Renal cortex interstitium (tissue), 11 donors: ENCODE results near the gene ACOT7. TPM values are rescaled to one million over a fixed set of nuclear protein-coding genes. Genes with fewer than 3 reads are reported as not detected.

ENCODE experiments used
- DNase-seq, 11 donors: peaks; one replicate each; pipeline ENCODE4 v3.0.0-alpha.2; 2013; ENCODE audit warnings: low read depth in 9 of 11, low spot score in 4 of 11; ENCODE audit errors: extremely low read depth in 1 of 11
- polyA plus RNA-seq, 3 donors: library from polyadenylated mRNA; unstranded; fragments of 120-200 nt; gene quantifications; one replicate each; pipeline ENCODE4 v1.2.1, GENCODE V29; 2013; ENCODE audit not compliant: insufficient read length in 3 of 3

ACOT7 gene
- polyA plus RNA-seq, 3 donors: 24.7 to 36.6 (median 34.0) TPM

- DNase-seq: no peak
Observed at GRCh38 chr1:6269720-6270400, 123.7 kb downstream of the ACOT7 start.

GRCh38 chr1:6269296-6269695 is 124.3 kb downstream of the ACOT7 start:
- DNase-seq: no peak

GRCh38 chr1:6268415-6268814 is 125.2 kb downstream of the ACOT7 start:
- no peak for DNase-seq

- no peak for DNase-seq
Observed at GRCh38 chr1:6267686-6268322, 125.8 kb downstream of the ACOT7 start.

- DNase-seq: no peak
Observed at GRCh38 chr1:6266641-6267040, 126.9 kb downstream of the ACOT7 start.

GRCh38 chr1:6265151-6265550 is 128.4 kb downstream of the ACOT7 start:
- DNase-seq: no peak

- no peak for DNase-seq
Observed at GRCh38 chr1:6263716-6264115, 129.9 kb downstream of the ACOT7 start.

- DNase-seq: peak in 1 of 11 donors; percentile 70
Observed at GRCh38 chr1:6262555-6263420, 130.8 kb downstream of the ACOT7 start.

- no peak for DNase-seq
Observed at GRCh38 chr1:6261615-6261995, 132.0 kb downstream of the ACOT7 start.

- no peak for DNase-seq
Observed at GRCh38 chr1:6260961-6261614, 132.5 kb downstream of the ACOT7 start, which contains the start of gene GPR153. GPR153 (minus strand) TSS chr1:6261098; CDS start chr1:6254905, 6,193 bp downstream.

GRCh38 chr1:6260433-6260934 is 133.1 kb downstream of the ACOT7 start:
- no peak for DNase-seq

GRCh38 chr1:6259491-6260362 is 133.8 kb downstream of the ACOT7 start:
- DNase-seq: no peak

GRCh38 chr1:6258675-6259074 is 134.9 kb downstream of the ACOT7 start:
- no peak for DNase-seq

- DNase-seq: no peak
Observed at GRCh38 chr1:6257541-6258069, 136.0 kb downstream of the ACOT7 start.

- DNase-seq: no peak
Observed at GRCh38 chr1:6256645-6257044, 136.9 kb downstream of the ACOT7 start.

GRCh38 chr1:6254691-6255090 is 138.9 kb downstream of the ACOT7 start:
- no peak for DNase-seq

GRCh38 chr1:6253380-6253779 is 140.2 kb downstream of the ACOT7 start:
- DNase-seq: no peak

- DNase-seq: no peak
Observed at GRCh38 chr1:6252374-6252710, 141.2 kb downstream of the ACOT7 start.
